Esophagus muscularis mucosa (tissue), 4 donors: Measurements from ENCODE around the gene IFFO2. TPM values are rescaled to one million over a fixed set of nuclear protein-coding genes. Genes with fewer than 3 reads are reported as not detected.
"Not testable (repeated sequence)": the region's sequence is repeated elsewhere in the genome, so short reads cannot be mapped to it uniquely, and the experiment has no call there.

Experiments used
- DNase-seq: peaks from one replicate; pipeline ENCODE4 v3.0.0-alpha.2; 2017; ENCODE audit errors: extremely low spot score
- H3K27ac ChIP-seq, 4 donors: fragments of 200-600 bp; sonication (generic); replicated peaks in 1 of 4; 1 replicate in 3 of 4; 2 replicates in 1 of 4; pipeline ENCODE4 v1.5.1; 2016 to 2019; ENCODE audit warnings: mild to moderate bottlenecking in 1 of 4
- H3K27me3 ChIP-seq, 4 donors: fragments of 200-600 bp; sonication (generic); one replicate each; pipeline versions ENCODE4 v1.5.1 to v1.6.0; 2016 to 2019
- H3K36me3 ChIP-seq, 4 donors: fragments of 200-600 bp; sonication (generic); one replicate each; pipeline ENCODE4 v1.5.1; 2016 to 2019
- H3K4me1 ChIP-seq, 4 donors: fragments of 200-600 bp; sonication (generic); one replicate each; pipeline ENCODE4 v1.5.1; 2016 to 2019
- H3K4me3 ChIP-seq, 4 donors: fragments of 200-600 bp; sonication (generic); 1 replicate in 2 of 4; 2 replicates in 2 of 4; pipeline ENCODE4 v1.5.1; 2016 to 2019; ENCODE audit warnings: mild to moderate bottlenecking in 4 of 4, moderate library complexity in 1 of 4
- H3K9me3 ChIP-seq, 4 donors: fragments of 200-600 bp; sonication (generic); 1 replicate in 3 of 4; 2 replicates in 1 of 4; pipeline ENCODE4 v1.5.1; 2016 to 2019
- CTCF ChIP-seq, 3 experiments: fragments of 200-600 bp in 2 of 3; fragments of 450-650 bp in 1 of 3; sonication (generic) in 2 of 3; IDR thresholded peaks; one replicate each; pipeline ENCODE4 v1.5.1; 2017 to 2019; ENCODE audit warnings: antibody characterized with exemption in 3 of 3, mild to moderate bottlenecking in 2 of 3, moderate library complexity in 1 of 3
- EP300 ChIP-seq: sonication (generic); formaldehyde crosslinking; IDR thresholded peaks from one replicate; pipeline ENCODE4 v1.6.1; 2017; ENCODE audit warnings: antibody characterized with exemption
- POLR2A ChIP-seq: fragments of 450-650 bp; IDR thresholded peaks from one replicate; pipeline ENCODE4 v1.6.1; 2017; ENCODE audit warnings: antibody characterized with exemption, moderate library complexity, mild to moderate bottlenecking, low read depth
- POLR2AphosphoS5 ChIP-seq, 2 donors: sonication (generic); formaldehyde crosslinking; IDR thresholded peaks; one replicate each; pipeline ENCODE4 v1.6.1; 2017; ENCODE audit warnings: antibody characterized with exemption in 2 of 2
- WGBS: methylation state at CpG from one replicate; pipeline ENCODE4 v1.1.5; 2018; 5-methylcytosine and 5-hydroxymethylcytosine counted together
- intact Hi-C: fragments of 100-400 bp; cut with DNase I; formaldehyde crosslinking; loops from one replicate; pipeline ENCODE4 v1.15.1; 2023
- total RNA-seq, 4 donors: library from RNA; depleted of rRNA; stranded (reverse); fragments of >200 nt; gene quantifications; one replicate each; pipeline versions ENCODE4 v1.1.0 to v1.2.1, GENCODE V29; 2016

The IFFO2 gene
- total RNA-seq, 4 donors from 2014 or later, result 9.6 to 40.3 (median 16.3) TPM

- no peak for DNase-seq
- Histone ChIP-seq H3K4me1 (peaks cover 14 to 26% (median 20%) of the 10 kb centered on the region in 4 donors), H3K27ac (no peak overlapping the region), H3K4me3 (no peak overlapping the region), H3K9me3 (no peaks in the 10 kb centered on the region), H3K27me3 (no peaks in the 10 kb centered on the region), H3K36me3 (peaks cover 0 to 13% (median 0%) of the 10 kb centered on the region in 4 donors)
- TF ChIP-seq CTCF (IDR thresholded peaks at IDR 0.05) (no peak), POLR2AphosphoS5 (IDR thresholded peaks at IDR 0.05) (no peak), POLR2A (no peak), EP300 (no peak)
- intact Hi-C loops, result loop anchor here (5.0 kb wide), 1 partner anchor 192 kb away; no protein-coding TSS in a partner anchor
- 89% methylated on average over 10 of the region's 10 CpGs for WGBS
Observed at GRCh38 chr1:18900303-18900841, 56.1 kb downstream of the IFFO2 start.

GRCh38 chr1:18899363-18900049 lies 57.0 kb downstream of the IFFO2 start:
- peaks cover 14 to 32% (median 22%) of the 10 kb centered on the region in 4 donors for H3K4me1 ChIP-seq
- 82% methylated on average over 4 of the region's 4 CpGs for WGBS
- peaks cover 0 to 12% (median 0%) of the 10 kb centered on the region in 4 donors for H3K36me3 ChIP-seq
- no peak overlapping the region for H3K4me3 ChIP-seq
- H3K27me3 ChIP-seq, result no peaks in the 10 kb centered on the region
- DNase-seq, result no peak
- TF ChIP-seq EP300, result no peak
- no peak for TF ChIP-seq POLR2A
- no peak for TF ChIP-seq POLR2AphosphoS5 (IDR thresholded peaks at IDR 0.05)
- no peak overlapping the region for H3K27ac ChIP-seq
- intact Hi-C loops, result loop anchor here (5.0 kb wide), 1 partner anchor 193 kb away; no protein-coding TSS in a partner anchor
- no peaks in the 10 kb centered on the region for H3K9me3 ChIP-seq

- Histone ChIP-seq H3K36me3 (peaks cover 0 to 12% (median 0%) of the 10 kb centered on the region in 4 donors), H3K27me3 (no peaks in the 10 kb centered on the region), H3K4me3 (no peak overlapping the region), H3K4me1 (peaks cover 13 to 28% (median 23%) of the 10 kb centered on the region in 4 donors), H3K9me3 (no peaks in the 10 kb centered on the region), H3K27ac (no peak overlapping the region)
- intact Hi-C loops, result no loop called here
- 90% methylated on average over 3 of the region's 8 CpGs for WGBS
- no peak for DNase-seq
- TF ChIP-seq CTCF (IDR thresholded peaks at IDR 0.05), result no peak
- no peak for TF ChIP-seq EP300
- no peak for TF ChIP-seq POLR2A
- TF ChIP-seq POLR2AphosphoS5 (IDR thresholded peaks at IDR 0.05), result no peak
Observed at GRCh38 chr1:18898567-18898966, 57.9 kb downstream of the IFFO2 start.

GRCh38 chr1:18895317-18895716 lies 61.2 kb downstream of the IFFO2 start:
- H3K27ac ChIP-seq, result no peak overlapping the region
- intact Hi-C loops, result no loop called here
- TF ChIP-seq EP300 (no peak), CTCF (IDR thresholded peaks at IDR 0.05) (no peak), POLR2A (no peak), POLR2AphosphoS5 (IDR thresholded peaks at IDR 0.05) (no peak)

GRCh38 chr1:18893120-18893519 lies 63.4 kb downstream of the IFFO2 start:
- intact Hi-C loops, result no loop called here
- no peaks in the 10 kb centered on the region for H3K9me3 ChIP-seq
- H3K4me1 ChIP-seq, result peaks cover 10 to 30% (median 20%) of the 10 kb centered on the region in 4 donors
- H3K27ac ChIP-seq, result no peak overlapping the region
- no peak for TF ChIP-seq CTCF (IDR thresholded peaks at IDR 0.05)
- TF ChIP-seq POLR2AphosphoS5 (IDR thresholded peaks at IDR 0.05), result no peak
- no peak overlapping the region for H3K4me3 ChIP-seq
- DNase-seq, result no peak
- H3K36me3 ChIP-seq, result peaks cover 0 to 24% (median 14%) of the 10 kb centered on the region in 4 donors
- no peaks in the 10 kb centered on the region for H3K27me3 ChIP-seq
- WGBS, result 85% methylated on average over 7 of the region's 7 CpGs

More at GRCh38 chr1:18895317-18895716, 61.2 kb downstream of the IFFO2 start:
- H3K9me3 ChIP-seq, result no peaks in the 10 kb centered on the region
- DNase-seq, result no peak
- H3K4me1 ChIP-seq, result peaks cover 10 to 29% (median 17%) of the 10 kb centered on the region in 4 donors
- H3K36me3 ChIP-seq, result peaks cover 0 to 12% (median 0%) of the 10 kb centered on the region in 4 donors
- no peak overlapping the region for H3K4me3 ChIP-seq
- H3K27me3 ChIP-seq, result no peaks in the 10 kb centered on the region
- WGBS, result 89% methylated on average over 6 of the region's 6 CpGs

GRCh38 chr1:18891858-18892257 lies 64.6 kb downstream of the IFFO2 start:
- H3K27ac ChIP-seq, H3K27me3 ChIP-seq, DNase-seq, intact Hi-C loops, H3K9me3 ChIP-seq, H3K4me3 ChIP-seq: not testable (repeated sequence)
- 80% methylated on average over 7 of the region's 7 CpGs for WGBS
- Histone ChIP-seq H3K36me3 (peaks cover 0 to 22% (median 15%) of the 10 kb centered on the region in 4 donors), H3K4me1 (peaks cover 10 to 30% (median 20%) of the 10 kb centered on the region in 4 donors)
